ENCODE results near the gene FUT9.

Gene FUT9

DNA sequence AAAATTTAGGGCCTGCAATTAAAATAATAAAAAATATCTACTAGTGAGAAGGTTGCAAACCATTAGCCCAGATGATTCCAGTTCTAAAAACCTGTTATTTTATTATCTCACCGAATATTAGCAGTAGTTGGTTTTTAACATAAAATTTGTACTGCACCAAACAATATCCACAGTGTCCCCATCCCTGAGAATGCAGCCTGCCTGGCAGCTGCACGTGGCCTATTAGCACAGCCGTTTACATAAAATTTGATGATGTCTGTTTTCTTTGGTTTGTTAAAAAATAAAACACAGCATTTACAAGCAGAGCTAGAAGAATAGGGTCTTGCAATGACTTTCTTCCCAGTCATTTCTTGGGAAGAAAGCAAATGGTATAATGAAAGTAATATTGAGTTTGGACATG lies 58.2 kb downstream of the FUT9 start:
- DNase-seq = no peak

GRCh38 chr6:96075826-96076225 lies 60.1 kb downstream of the FUT9 start:
- DNase-seq = no peak

GRCh38 chr6:96086745-96087144 lies 71.0 kb downstream of the FUT9 start:
- DNase-seq = no peak

DNA sequence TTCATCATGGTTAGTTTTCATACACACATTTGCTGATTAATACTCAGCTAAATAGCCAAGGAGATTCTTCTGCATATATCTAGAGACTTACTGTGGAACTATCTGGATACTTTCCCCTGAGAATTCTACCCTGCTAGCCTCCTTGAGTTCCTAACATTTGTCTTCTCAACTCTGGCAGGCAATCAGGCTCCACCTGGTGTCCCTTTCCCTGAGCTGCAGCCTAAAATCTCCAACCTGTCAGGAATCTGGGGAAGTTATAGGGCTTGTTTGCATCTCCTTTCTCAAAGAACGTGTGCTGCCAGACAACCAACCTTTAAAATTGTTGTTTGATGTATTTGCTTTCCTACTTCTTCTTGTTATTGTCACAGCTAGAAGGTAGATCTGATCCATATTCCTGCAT lies 73.4 kb downstream of the FUT9 start:
- no peak for DNase-seq

GRCh38 chr6:96094077-96094476 lies 78.3 kb downstream of the FUT9 start:
- no peak for DNase-seq

- no peak for DNase-seq
Observed at GRCh38 chr6:96099069-96099468, 83.3 kb downstream of the FUT9 start.

GRCh38 chr6:96101564-96101963 lies 85.8 kb downstream of the FUT9 start:
- DNase-seq = no peak

DNA sequence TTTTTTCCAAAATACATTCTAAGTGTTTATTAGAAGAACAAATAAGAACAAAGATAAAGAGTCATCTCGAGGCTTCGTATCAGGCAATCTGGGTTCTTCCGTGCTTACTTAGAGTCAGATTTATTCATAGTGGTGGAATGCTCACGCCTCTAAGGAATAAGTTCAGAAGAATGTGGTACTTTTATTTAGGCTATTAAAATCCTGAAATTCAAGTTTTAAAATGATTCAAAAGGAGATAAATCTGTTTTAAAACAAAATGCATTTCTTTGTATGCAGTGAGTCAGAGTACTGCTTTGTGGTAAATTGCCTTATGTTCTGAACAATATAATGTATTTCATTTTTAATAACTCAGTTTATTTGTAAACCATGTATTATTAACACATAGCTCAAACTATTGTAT lies 89.1 kb downstream of the FUT9 start:
- no peak for DNase-seq

DNA sequence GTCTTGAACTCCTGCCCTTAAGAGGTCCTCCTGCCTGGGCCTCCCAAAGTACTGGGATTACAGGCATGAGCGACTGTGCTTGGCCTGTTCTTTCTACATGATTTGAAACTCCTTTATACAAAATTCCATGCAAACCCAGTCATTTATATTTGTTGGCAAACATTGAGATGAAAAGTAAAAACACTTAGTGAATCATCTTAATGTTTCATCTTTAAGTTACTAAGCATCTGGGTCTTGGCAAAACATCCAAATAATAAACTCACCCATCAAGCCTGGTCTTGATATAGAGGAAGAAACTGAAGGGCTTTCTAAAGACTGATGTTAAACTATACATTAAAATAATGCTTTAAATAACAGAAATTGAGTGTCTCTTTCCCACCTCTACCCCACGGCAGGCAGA lies 95.1 kb downstream of the FUT9 start:
- no peak for DNase-seq

DNA sequence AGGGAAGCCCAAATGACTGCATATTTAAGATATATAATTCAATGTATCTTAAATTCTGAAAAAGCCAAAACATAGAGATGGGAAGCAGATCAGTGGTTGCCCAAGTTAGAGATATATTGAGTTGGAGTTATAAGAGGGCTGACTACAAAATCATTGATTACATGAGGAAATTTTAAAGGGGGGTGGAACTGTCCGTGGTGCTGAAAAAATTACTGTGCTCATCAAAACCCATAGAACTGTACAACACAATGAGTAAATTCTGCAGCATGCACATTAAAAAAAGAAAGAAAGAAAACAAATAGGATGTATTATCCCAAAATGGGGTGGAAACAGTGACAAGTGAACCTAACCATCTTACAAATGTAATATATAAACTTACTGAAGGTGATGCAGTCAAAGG lies 100.9 kb downstream of the FUT9 start:
- no peak for DNase-seq

- DNase-seq = no peak
Observed at GRCh38 chr6:96124778-96125177, 109.0 kb downstream of the FUT9 start.

DNA sequence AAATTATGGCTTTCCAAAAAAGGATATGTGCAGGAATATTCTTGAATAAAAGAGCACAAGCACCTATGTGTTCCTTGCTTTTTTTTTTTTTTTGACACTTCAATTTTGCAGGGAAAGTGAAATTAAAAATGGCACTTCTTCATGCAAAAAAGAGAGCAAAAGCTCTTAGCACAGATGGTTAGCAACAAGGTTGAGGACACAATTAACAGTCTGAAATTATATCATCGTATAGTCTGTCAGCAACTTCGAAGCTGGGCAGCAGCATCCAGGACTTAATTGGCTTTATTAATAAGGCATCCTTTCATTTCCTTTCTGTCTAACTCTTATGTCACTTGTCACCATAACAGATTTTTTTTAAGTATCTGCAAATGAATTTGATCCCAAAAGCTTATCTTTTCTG lies 122.6 kb downstream of the FUT9 start:
- DNase-seq = no peak

DNA sequence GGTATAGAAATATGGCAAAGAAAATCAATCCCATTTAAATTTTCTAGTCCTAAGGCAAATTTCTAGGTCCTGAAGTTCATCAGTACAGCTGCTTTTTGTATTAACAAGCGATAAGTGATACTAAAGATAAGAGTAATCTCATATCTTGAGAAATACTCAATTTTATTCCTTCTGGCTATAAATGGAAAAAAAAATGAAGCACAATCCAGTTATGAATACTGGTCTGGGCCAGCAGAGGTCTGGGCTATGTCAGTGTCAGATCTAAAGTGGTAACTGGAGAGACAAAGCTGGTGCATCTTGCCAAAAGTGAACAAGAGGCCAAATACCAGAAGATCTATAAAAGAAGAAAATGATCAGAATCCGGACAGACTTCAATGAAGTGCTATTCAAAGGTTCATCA lies 126.4 kb downstream of the FUT9 start:
- DNase-seq = no peak

DNA sequence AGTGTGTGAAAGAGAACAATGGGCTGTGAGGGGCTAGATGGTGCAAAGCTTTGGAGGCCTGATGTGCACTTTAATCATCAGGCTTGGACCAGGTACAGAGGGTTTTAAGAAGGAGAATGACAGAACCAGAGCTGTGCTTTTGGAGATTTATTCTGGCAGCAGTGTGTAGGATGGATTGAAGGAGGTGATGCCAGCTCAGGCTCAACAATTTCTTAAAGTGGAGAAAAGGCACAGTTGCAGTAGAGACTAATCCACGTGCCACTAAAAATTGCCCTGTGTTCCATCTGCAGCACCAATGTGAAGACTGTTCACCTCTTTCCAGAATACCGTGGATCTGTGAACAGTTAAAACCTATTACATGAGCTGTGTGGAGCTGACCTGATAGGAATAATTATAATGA lies 134.7 kb downstream of the FUT9 start:
- no peak for DNase-seq

GRCh38 chr6:96151707-96152106 lies 135.9 kb downstream of the FUT9 start:
- DNase-seq = no peak

DNA sequence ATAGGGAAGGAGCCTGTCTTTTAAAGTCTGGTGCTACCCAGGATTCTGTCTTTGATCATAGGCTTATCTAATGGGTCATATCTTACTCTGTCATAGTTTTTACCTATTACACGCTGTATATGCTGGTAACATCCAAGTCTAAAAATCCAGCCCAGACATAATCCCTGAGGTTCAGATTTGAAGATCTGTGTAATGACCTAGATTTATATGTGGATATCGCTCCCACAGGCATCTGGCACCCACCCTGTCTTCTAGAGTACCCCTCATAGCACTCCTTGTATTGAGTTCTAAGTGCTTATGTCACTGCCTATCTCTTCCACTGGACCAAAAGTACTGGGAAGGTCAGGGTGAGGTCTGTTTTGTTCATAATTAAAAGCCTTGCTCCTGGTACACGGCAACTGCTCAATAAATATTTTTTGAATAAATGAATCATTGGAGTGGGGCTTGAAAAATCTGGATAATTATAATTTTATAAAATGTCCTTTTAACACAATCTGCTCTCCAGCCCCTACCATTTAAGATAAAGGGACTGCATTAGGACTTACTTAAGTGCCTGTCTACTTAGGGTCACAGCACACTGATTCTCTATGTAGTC lies 136.4 kb downstream of the FUT9 start:
- no peak for DNase-seq

DNA sequence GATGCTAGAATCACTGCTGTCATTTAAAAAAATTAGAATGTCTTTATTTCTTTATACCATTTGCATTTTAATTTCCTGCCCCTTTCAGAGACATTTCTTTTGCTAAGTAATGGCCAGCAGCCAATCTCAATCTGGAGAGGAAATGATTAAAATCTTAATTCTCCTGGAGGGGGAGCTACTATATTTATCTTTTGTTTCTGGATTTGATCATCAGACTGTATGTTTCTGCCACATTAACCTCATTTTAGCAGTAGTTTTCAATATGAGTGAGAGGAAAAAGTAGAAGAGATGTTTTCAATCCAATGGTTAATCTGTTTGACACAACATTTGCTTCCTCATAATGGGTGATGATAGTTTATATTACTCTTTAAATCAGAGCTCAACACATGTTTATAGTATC lies 138.0 kb downstream of the FUT9 start:
- DNase-seq = no peak

- no peak for DNase-seq
Observed at GRCh38 chr6:96156425-96156824, 140.7 kb downstream of the FUT9 start.

GRCh38 chr6:96157018-96157565 lies 141.3 kb downstream of the FUT9 start:
- no peak for DNase-seq

DNA sequence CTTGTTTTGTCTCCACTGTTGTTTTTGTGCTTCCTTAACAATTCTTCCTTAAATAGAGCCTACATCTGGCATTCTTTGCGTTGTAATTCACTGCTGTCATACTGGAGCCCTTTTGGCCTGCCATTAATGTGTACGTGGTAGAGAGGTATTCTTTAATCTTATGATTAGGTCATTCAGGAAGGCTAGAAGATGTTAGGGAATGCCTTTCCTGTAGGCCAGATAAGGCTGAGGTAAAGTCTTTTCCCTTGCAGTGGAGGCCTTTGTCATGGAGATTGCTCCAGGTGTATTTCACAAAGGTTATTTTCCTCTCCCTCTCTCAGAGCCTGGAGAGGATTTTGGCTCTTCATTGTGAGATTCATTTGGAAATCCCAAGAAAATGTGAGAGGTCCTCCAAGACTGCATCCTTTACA lies 146.9 kb downstream of the FUT9 start:
- no peak for DNase-seq

- DNase-seq = no peak
Observed at GRCh38 chr6:96164802-96165201, 149.0 kb downstream of the FUT9 start.

GRCh38 chr6:96171112-96171511 lies 155.3 kb downstream of the FUT9 start:
- DNase-seq = no peak

- DNase-seq = no peak
Observed at GRCh38 chr6:96184798-96185197, 169.0 kb downstream of the FUT9 start.

DNA sequence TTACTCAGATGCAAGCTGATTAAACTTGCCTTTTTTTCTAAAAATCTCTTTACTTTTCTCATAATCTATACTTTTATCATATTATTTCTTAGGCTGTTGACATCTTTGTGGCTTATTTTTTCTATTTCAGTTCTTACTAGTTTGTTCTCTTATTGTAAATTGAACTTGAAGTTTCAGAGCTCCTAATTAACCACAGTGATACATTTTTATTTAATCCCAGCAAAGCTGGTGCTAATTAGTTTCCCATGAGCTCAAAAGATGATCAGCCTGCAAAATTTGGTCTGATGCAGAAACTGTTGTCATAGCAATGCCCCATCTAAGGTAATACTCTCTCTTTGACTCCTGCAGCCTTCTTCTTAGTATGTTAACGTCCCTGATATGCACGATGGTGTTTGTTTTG lies 170.3 kb downstream of the FUT9 start:
- no peak for DNase-seq

- DNase-seq = no peak
Observed at GRCh38 chr6:96186516-96187195, 170.9 kb downstream of the FUT9 start.

All from activated CD4-positive, alpha-beta T cell treated with anti-CD3 and anti-CD28 coated beads, Interleukin-2, amount 50 U/mL, for 1 hour (primary cell).